Measurements from ENCODE around the gene GZMM. TPM values are rescaled to one million over a fixed set of nuclear protein-coding genes. Genes with fewer than 3 reads are reported as not detected.

GZMM gene
- total RNA-seq, 1 experiment from 2014 or later: 0.66 TPM

- no peak overlapping the region for H3K4ac ChIP-seq (ENCODE audit: low read depth, low read length)
- no peak overlapping the region for H3K14ac ChIP-seq (ENCODE audit: insufficient read depth, low read length)
- H3K4me1 ChIP-seq (ENCODE audit: insufficient read depth, low read length): no peaks in the 10 kb centered on the region
- no peak overlapping the region for H4K5ac ChIP-seq (ENCODE audit: insufficient read length, low read depth, low read length)
- no peak overlapping the region for H2BK15ac ChIP-seq (ENCODE audit: low read depth, low read length)
- no peaks in the 10 kb centered on the region for H3K27me3 ChIP-seq (ENCODE audit: insufficient read depth, low read length)
- WGBS (ENCODE audit: extremely low coverage, insufficient read length, low lambda C conversion rate): no CpG with 5 or more reads among the region's 10 CpGs
- TF ChIP-seq CTCF (conservative IDR thresholded peaks at IDR 0.05): no peak
- no peak overlapping the region for H3T11ph ChIP-seq (ENCODE audit: low read length)
- no peak for DNase-seq
- Mint-ChIP-seq H3K27ac (no peak overlapping the region), H3K4me1 (peaks cover 12 to 19% of the 10 kb centered on the region in 2 experiments), H3K36me3 (ENCODE audit: insufficient read depth in 1 of 3, low read depth in 3 of 3) (peaks cover 7 to 26% (median 10%) of the 10 kb centered on the region in 3 experiments; a peak in 6 of 7 replicates), H3K4me3 (peak overlapping the region in 1 of 2 experiments; percentile 23; a peak in 1 of 5 replicates), H3K27me3 (ENCODE audit: low read depth) (peaks cover 11% of the 10 kb centered on the region), H3K9me3 (peaks cover 5 to 7% of the 10 kb centered on the region in 2 experiments; a peak in 3 of 5 replicates)
- H4K91ac ChIP-seq (ENCODE audit: insufficient read length, low read depth, low read length): no peak overlapping the region
- no peaks in the 10 kb centered on the region for H3K79me2 ChIP-seq (ENCODE audit: insufficient read depth, low read length)
- H3K18ac ChIP-seq (ENCODE audit: insufficient read length, low read depth, low read length): no peak overlapping the region
- H2AFZ ChIP-seq (ENCODE audit: low read length): no peak overlapping the region
- no peak overlapping the region for H2BK5ac ChIP-seq (ENCODE audit: insufficient read length, low read length)
- H2BK12ac ChIP-seq (ENCODE audit: insufficient read length, low read depth, low read length): no peak overlapping the region
- H3K23ac ChIP-seq (ENCODE audit: insufficient read length, low read depth, low read length): no peak overlapping the region
- H3K79me1 ChIP-seq (ENCODE audit: insufficient read depth, low read depth, low read length, poor library complexity, severe bottlenecking): no peaks in the 10 kb centered on the region
- H4K8ac ChIP-seq (replicated peaks; ENCODE audit: insufficient read length, low read depth, low read length): no peak overlapping the region
- H3K27ac ChIP-seq (ENCODE audit: insufficient read length, low read depth, low read length): no peak overlapping the region
- H3K23me2 ChIP-seq (ENCODE audit: insufficient read length, low read depth, low read length, poor library complexity, severe bottlenecking): no peaks in the 10 kb centered on the region
- H2BK120ac ChIP-seq (ENCODE audit: low read depth, low read length, poor library complexity, severe bottlenecking): no peak overlapping the region
- H3K4me2 ChIP-seq (ENCODE audit: insufficient read depth, insufficient read length, low read length): no peak overlapping the region
- H3K9ac ChIP-seq (ENCODE audit: extremely low read depth, insufficient read length, low read length): no peak overlapping the region
- H3K56ac ChIP-seq (ENCODE audit: insufficient read length, low read depth, low read length): no peak overlapping the region
- no peaks in the 10 kb centered on the region for H3K9me3 ChIP-seq (ENCODE audit: control insufficient read depth, low read depth, low read length)
- peaks cover 5% of the 10 kb centered on the region for H4K20me1 ChIP-seq (ENCODE audit: control insufficient read depth, insufficient read depth, insufficient read length)
- no peak overlapping the region for H2AK5ac ChIP-seq (ENCODE audit: insufficient read length, low read length)
- no peak overlapping the region for H2BK20ac ChIP-seq (ENCODE audit: low read depth, low read length, poor library complexity, severe bottlenecking)
Observed at GRCh38 chr19:513368-514165, 30.3 kb upstream of the GZMM start.
